Calu3 (cell line): ENCODE measurements around the gene RETN. TPM values are rescaled to one million over a fixed set of nuclear protein-coding genes. Genes with fewer than 3 reads are reported as not detected.

Source experiments
- BruUV-seq: library from RNA; stranded (reverse); fragments of 400-500 nt; replicated peaks from 2 replicates; lab custom pipeline; 2021; lab: Mats Ljungman, UMichigan
- CTCF ChIA-PET: fragments of 300-600 bp; sonication (Branson Sonifier 250); formaldehyde crosslinking; loops from one replicate; lab custom pipeline; 2022; ENCODE audit warnings: antibody characterized with exemption; lab: Charles Lee
- DNase-seq: peaks from one replicate; pipeline ENCODE4 v3.0.0; 2022
- H3K27ac Mint-ChIP-seq: one replicate; pipeline ENCODE4 v1.8.0; 2022; ENCODE audit warnings: mixed read lengths; ENCODE audit not compliant: unreplicated experiment
- H3K27me3 Mint-ChIP-seq: one replicate; pipeline ENCODE4 v1.8.0; 2022; ENCODE audit warnings: mixed read lengths; ENCODE audit not compliant: unreplicated experiment
- H3K36me3 Mint-ChIP-seq: one replicate; pipeline ENCODE4 v1.8.0; 2022; ENCODE audit warnings: mild to moderate bottlenecking, moderate library complexity, mixed read lengths; ENCODE audit not compliant: insufficient read depth, unreplicated experiment
- H3K4me1 Mint-ChIP-seq: one replicate; pipeline ENCODE4 v1.8.0; 2022; ENCODE audit warnings: mild to moderate bottlenecking, low read depth, mixed read lengths; ENCODE audit not compliant: unreplicated experiment
- H3K4me3 Mint-ChIP-seq: one replicate; pipeline ENCODE4 v1.8.0; 2022; ENCODE audit warnings: mild to moderate bottlenecking, low read depth, moderate library complexity, mixed read lengths; ENCODE audit not compliant: unreplicated experiment
- H3K9me3 Mint-ChIP-seq: one replicate; pipeline ENCODE4 v1.8.0; 2022; ENCODE audit warnings: low read depth, mixed read lengths; ENCODE audit not compliant: unreplicated experiment
- intact Hi-C: fragments of 100-400 bp; cut with micrococcal nuclease; formaldehyde crosslinking; loops from one replicate; pipeline ENCODE4 v1.10.0; 2022; ENCODE audit not compliant: unreplicated experiment
- total RNA-seq: library from RNA; stranded (reverse); gene quantifications from 2 replicates; pipeline ENCODE4 v1.2.3, GENCODE V29; 2022
- TF ChIP-seq, protein P1 (sequence below): fragments of 200-600 bp; IDR thresholded peaks from one replicate; pipeline ENCODE4 v1.8.0; 2022; ENCODE audit warnings: antibody characterized with exemption; ENCODE audit not compliant: unreplicated experiment

RETN gene
- total RNA-seq, 1 experiment from 2014 or later = not detected

- no TSS peak for BruUV-seq
- no peak for DNase-seq
- Mint-ChIP-seq H3K36me3 (peaks cover 40% of the 10 kb centered on the region), H3K27me3 (no peaks in the 10 kb centered on the region), H3K27ac (no peak overlapping the region), H3K4me1 (peaks cover 7% of the 10 kb centered on the region), H3K9me3 (no peaks in the 10 kb centered on the region), H3K4me3 (no peak overlapping the region)
- intact Hi-C loops = no loop called here
- CTCF ChIA-PET = no interaction called here
- TF ChIP-seq, protein P1, sequence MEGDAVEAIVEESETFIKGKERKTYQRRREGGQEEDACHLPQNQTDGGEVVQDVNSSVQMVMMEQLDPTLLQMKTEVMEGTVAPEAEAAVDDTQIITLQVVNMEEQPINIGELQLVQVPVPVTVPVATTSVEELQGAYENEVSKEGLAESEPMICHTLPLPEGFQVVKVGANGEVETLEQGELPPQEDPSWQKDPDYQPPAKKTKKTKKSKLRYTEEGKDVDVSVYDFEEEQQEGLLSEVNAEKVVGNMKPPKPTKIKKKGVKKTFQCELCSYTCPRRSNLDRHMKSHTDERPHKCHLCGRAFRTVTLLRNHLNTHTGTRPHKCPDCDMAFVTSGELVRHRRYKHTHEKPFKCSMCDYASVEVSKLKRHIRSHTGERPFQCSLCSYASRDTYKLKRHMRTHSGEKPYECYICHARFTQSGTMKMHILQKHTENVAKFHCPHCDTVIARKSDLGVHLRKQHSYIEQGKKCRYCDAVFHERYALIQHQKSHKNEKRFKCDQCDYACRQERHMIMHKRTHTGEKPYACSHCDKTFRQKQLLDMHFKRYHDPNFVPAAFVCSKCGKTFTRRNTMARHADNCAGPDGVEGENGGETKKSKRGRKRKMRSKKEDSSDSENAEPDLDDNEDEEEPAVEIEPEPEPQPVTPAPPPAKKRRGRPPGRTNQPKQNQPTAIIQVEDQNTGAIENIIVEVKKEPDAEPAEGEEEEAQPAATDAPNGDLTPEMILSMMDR = no peak
These were observed 41.7 kb upstream of the RETN start for GRCh38 chr19:7627166-7627565.

DNA sequence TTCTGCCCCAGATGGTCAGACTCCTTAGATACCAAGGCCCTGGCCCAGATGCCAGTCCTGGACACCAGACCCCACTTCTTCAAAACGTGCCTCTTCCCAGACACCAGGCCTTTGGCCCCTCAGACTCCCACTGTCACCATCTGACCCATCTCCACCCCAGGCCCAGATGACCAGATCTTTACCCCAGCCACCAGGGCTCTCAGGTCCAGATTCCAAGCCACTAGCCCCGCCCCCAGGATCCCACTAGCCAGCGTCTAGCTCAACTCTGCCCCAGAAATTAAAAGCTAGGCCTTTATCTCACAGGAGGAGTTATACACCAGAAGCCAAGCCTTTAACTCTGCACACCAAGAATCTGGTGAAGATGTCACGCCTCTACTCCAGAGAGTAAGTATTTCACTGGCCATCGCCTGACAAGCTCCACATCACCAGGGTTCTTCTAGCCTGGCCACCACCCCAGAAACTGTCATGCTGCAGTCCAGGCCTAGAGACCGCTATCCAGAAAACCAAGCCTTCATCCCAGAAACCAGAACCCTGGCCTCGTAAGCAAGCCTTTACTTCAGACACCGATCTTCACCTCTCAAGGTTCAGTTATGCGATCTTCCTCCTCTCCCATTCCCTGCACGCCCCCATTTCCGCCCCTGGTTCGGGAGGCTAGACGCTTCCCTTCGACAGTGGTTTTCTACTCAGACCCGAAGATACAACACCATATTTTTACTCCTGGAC, 40.1 kb upstream of the RETN start:
- intact Hi-C loops = no loop called here

GRCh38 chr19:7629347-7630054, 39.3 kb upstream of the RETN start, which contains the start of the genes PET100 and XAB2:
TSS of gene PET100 (plus strand) at chr19:7629793. CDS start at chr19:7629834, 41 bp downstream.
TSS of gene XAB2 (minus strand) at chr19:7629545. CDS start at chr19:7629527, 18 bp downstream.
- no TSS peak for BruUV-seq
- DNase-seq = peak; percentile 86
- H3K27ac Mint-ChIP-seq = peak within 1 kb of the TSS; percentile 93
- no peaks in the 10 kb centered on the region for H3K27me3 Mint-ChIP-seq
- peak within 1 kb of the TSS; percentile 95 for H3K4me3 Mint-ChIP-seq
- H3K4me1 Mint-ChIP-seq = peaks cover 7% of the 10 kb centered on the region
- CTCF ChIA-PET = interaction anchor here (0.6 to 1.4 kb wide), 8 partner anchors 9 to 188 kb away, joined by 3 to 7 read pairs (median 6); partner anchors contain the start of gene TRAPPC5
- intact Hi-C loops = no loop called here
- H3K36me3 Mint-ChIP-seq = peaks cover 41% of the 10 kb centered on the region
- TF ChIP-seq, protein P1 = no peak
- no peaks in the 10 kb centered on the region for H3K9me3 Mint-ChIP-seq

More for the DNA sequence above, 40.1 kb upstream of the RETN start:
- Mint-ChIP-seq H3K36me3 (peaks cover 36% of the 10 kb centered on the region), H3K9me3 (no peaks in the 10 kb centered on the region), H3K4me1 (peaks cover 7% of the 10 kb centered on the region), H3K4me3 (peak overlapping the region; percentile 95), H3K27ac (peak overlapping the region; percentile 93), H3K27me3 (no peaks in the 10 kb centered on the region)
- DNase-seq = no peak
- TF ChIP-seq, protein P1 = no peak
- CTCF ChIA-PET = interaction anchor here (0.6 to 1.2 kb wide), 3 partner anchors 52 to 129 kb away, joined by 4 to 6 read pairs (median 4); partner anchors contain the start of gene TRAPPC5
- BruUV-seq = TSS peak; percentile 87

GRCh38 chr19:7631577-7631976, 37.3 kb upstream of the RETN start:
- TF ChIP-seq, protein P1 = no peak
- H3K27ac Mint-ChIP-seq = no peak overlapping the region
- H3K4me3 Mint-ChIP-seq = no peak overlapping the region

More at GRCh38 chr19:7631577-7631976, 37.3 kb upstream of the RETN start:
- peaks cover 39% of the 10 kb centered on the region for H3K36me3 Mint-ChIP-seq
- DNase-seq = no peak
- peaks cover 7% of the 10 kb centered on the region for H3K4me1 Mint-ChIP-seq
- no peaks in the 10 kb centered on the region for H3K9me3 Mint-ChIP-seq
- no peaks in the 10 kb centered on the region for H3K27me3 Mint-ChIP-seq
- no TSS peak for BruUV-seq
- intact Hi-C loops = no loop called here
- CTCF ChIA-PET = no interaction called here
